CD1c-positive myeloid dendritic cell (primary cell): ENCODE data around the gene PLCZ1.
"Not testable (repeated sequence)": the region's sequence is repeated elsewhere in the genome, so short reads cannot be mapped to it uniquely, and the experiment has no call there.

Experiments used
- DNase-seq: peaks from one replicate; pipeline ENCODE4 v3.0.0-alpha.2; 2016; ENCODE audit errors: extremely low spot score

PLCZ1 gene

GRCh38 chr12:18703911-18704310, 33.9 kb downstream of the PLCZ1 start:
- DNase-seq: no peak

DNA sequence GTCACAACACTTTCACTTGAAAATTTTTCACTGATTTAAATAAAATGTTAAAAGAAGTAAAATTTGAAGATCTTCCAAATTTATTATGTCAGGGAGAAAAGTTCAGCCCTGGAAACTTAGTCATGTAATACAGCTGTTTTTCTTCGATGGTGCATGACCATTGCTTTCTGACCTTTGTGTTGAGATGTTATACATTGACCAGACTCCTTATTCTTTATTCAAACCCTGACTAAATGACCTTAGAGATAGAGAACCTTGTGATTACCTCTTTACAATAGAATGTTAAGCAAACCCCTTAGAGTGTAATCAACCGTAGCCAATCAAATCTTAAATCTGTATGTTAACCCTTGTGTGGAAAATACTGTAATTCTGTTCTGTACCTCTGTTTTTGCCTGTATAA, 34.5 kb downstream of the PLCZ1 start:
- DNase-seq: no peak

GRCh38 chr12:18700271-18700670, 37.5 kb downstream of the PLCZ1 start:
- no peak for DNase-seq

DNA sequence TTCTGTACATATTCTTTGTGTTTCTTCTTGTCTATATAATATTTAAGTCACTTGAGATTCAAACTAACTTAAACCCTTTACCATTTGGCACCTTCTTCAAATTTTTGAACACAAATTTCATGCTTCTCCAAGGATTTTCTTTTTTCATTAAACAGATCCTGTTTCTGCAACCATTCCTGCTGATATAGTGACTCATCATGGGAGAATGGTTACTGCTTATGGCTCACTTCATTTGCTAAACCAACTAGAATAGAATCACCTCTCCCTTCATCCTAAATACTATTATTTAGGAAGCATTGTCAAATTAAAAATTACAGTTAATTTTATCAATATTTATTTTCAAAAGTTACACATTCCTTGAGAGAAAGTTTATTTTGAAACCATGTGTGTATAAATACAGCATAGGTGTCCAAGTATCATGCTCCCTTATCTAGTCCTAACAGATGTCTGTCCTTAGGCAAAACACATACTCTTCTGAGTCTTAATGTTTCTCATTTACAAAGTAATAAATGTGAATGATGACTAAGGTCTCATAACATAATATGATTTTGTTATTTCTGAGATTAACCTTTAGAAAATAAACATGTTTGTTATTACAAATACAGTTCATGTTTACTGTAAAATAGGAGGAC, 40.7 kb downstream of the PLCZ1 start:
- no peak for DNase-seq

GRCh38 chr12:18693986-18694385, 43.8 kb downstream of the PLCZ1 start:
- DNase-seq: not testable (repeated sequence)

- no peak for DNase-seq
Measured at GRCh38 chr12:18690653-18691052, 47.2 kb downstream of the PLCZ1 start.

DNA sequence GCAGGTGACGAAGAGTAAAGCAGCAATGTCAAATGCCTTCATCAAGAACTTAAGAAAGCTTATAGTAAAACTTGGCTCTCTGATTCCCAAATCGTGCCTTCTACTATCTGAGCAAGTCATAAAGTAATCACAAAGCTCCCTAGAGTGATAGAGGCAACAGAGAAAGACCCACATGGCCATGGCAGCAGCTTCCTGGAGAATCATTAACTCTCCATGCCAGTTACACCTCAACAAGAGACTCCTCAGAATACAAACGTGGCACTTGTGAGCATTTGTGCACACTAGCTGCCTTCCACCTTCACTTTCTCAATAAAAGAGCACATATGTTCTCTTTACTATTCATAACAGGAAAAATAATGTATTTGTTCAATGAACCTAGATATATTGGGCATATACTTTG, 48.0 kb downstream of the PLCZ1 start:
- DNase-seq: no peak

GRCh38 chr12:18684430-18684829, 53.4 kb downstream of the PLCZ1 start:
- no peak for DNase-seq

- peak; percentile 21 for DNase-seq
Measured at GRCh38 chr12:18683327-18684013, 54.3 kb downstream of the PLCZ1 start.

- no peak for DNase-seq
Measured at GRCh38 chr12:18681818-18682217, 56.0 kb downstream of the PLCZ1 start.

DNA sequence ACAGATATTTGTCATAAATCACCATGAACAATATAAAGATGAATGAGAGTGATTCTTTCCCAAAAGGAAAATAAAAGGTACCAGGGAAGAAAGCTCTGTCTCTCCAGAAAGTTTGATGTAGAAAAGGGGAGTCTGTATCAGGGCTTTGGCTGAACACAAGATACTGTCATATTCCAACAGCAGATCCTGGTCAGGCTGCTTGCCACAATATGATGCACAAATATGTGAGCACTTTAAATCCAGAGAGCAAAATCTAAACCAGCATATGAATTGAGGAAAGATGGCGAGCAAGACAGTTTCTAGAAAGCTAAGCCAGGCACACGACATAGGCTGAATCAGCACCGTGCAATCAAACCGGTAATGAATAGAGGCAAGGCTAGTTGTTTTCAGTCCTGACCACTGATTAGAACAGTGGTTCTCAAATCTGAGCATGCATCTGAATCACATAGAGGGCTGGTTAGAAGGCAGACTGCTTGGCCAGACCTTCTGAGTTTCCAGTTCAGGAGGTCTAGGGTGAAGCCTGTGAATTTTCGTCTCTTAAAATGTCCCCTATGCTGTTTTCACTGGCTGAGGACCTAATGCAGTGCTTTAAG, 60.7 kb downstream of the PLCZ1 start:
- no peak for DNase-seq

DNA sequence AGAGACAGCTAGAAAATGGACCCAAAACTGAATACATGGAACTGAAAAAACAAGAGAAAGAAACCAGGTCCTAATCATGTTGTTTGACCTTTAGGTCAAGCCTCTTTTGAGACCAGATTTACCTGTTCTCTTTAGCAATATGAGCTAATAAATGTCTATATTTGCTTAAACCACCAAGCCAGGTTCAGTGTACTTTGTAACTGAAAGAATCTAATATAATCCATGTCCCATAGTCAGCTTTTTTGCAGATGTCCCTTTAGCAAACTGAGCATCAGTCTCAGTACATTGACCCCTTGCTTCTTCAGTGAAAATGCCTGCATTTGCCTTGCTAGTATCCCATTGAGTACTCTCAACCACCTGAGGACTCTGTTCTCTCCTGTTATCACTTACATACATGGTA, 61.7 kb downstream of the PLCZ1 start:
- no peak for DNase-seq

DNA sequence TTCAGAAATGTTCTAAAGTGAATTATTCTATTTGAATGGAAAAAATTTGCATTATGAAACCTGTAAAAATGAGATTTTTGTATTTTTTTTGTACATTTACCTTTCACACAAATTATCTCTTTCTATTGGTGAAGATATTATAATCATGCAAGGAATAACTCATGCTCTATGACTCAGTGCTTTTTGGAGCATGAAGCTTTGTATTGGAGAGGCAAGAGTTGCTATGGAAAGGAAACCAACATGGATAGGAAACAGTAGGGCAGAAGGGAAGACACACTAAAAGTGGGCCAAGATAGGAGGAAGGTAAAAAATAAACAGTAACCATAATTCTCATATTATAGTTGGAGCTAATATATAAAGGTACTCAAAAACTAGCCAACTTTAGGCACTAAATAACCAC, 79.0 kb downstream of the PLCZ1 start:
- DNase-seq: no peak

- no peak for DNase-seq
Measured at GRCh38 chr12:18658179-18658578, 79.6 kb downstream of the PLCZ1 start.

GRCh38 chr12:18655351-18655750, 82.5 kb downstream of the PLCZ1 start:
- DNase-seq: no peak

GRCh38 chr12:18653465-18653864, 84.3 kb downstream of the PLCZ1 start:
- no peak for DNase-seq

DNA sequence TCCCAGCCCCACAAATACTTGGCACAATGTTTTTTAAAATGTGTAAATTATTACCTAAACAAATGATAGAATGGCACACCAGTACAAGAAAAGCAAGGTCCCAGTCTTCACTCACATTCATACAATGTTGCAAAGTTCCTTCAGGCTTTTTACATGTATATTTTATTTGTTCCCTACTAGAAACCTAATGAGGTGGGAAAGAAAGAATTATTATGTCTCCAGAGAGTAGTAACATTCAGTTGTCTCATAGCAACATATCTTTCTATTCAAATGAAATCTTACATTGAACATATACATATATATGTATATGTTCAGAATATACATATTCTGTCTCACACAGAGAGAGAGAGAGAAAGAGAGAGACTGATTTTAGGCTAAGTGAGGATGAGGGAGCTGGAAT, 85.2 kb downstream of the PLCZ1 start:
- DNase-seq: no peak

DNA sequence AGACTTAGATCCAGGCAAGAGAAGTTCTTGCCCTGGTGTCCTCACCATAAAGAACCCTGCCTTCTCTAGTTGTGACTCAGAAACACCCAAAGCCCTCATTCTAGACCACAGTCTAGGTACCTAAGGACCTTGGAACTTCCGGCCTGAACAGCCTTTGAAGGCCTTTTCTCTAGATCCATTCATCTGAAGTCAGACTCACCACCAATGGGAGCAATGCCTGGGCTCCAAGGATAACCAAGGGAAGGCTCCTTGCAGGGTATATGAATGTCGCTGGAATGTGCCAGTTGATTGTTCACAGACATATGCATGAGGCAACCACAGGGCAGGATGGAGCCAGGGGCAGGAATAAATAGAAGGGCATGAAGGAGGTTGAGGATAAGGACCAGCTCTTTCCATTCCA, 86.3 kb downstream of the PLCZ1 start:
- DNase-seq: no peak

DNA sequence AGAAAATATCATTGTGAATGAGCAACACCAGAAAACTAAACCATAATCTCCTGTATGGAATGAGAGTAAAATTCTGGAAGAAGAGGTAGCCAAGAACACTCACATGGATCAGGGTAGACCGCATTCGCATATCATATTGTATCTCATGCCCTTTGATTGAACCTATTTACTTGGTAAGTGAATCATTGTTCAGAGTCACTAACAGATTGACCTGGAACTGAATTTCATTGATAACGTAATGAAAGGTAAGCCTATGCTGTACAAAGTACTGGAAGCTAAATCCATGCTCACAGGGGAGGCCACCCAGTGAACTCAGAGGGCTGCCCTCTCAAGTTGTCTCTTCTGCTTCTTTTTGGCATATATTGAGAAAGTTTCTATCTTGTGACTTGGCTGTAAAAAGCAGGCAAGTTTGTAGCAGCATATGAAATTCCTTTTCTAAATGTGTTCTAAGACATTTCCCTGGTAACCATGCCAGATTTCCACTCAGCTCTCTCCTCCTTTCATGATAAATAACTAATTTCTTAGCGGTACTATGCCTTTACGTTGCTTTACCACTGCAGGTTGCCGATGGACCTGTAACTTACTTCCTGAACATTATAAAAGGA, 91.4 kb downstream of the PLCZ1 start:
- no peak for DNase-seq

- no peak for DNase-seq
Measured at GRCh38 chr12:18644564-18644963, 93.2 kb downstream of the PLCZ1 start.

GRCh38 chr12:18643681-18644080, 94.1 kb downstream of the PLCZ1 start:
- DNase-seq: no peak

DNA sequence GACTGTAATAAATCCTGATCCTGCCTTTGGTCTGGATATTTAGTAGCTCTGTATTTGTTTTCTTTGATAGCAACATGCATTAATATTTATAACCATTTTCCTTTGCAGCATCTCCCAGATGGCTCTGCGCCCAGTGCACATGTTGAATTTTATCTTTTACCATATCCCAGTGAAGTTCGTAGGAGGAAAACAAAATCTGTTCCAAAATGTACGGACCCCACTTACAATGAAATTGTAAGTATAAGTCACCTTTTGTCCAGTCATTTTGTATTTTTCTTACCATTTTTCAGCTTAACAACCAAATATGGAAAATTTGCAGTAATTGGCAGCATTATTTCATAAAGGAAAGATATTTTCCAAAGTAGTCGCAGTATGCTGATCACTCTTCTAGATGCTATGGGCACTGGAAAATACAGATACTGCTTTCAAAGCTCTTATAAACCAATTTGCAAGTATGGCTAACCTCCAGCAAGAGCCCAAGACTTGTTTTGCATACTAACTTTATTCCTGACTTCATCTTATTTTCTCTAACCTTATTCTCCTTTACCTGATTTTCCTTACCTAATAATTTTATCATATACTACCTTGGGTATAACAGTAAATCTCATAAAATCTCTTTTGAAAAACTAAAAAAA, 97.4 kb downstream of the PLCZ1 start:
- no peak for DNase-seq

DNA sequence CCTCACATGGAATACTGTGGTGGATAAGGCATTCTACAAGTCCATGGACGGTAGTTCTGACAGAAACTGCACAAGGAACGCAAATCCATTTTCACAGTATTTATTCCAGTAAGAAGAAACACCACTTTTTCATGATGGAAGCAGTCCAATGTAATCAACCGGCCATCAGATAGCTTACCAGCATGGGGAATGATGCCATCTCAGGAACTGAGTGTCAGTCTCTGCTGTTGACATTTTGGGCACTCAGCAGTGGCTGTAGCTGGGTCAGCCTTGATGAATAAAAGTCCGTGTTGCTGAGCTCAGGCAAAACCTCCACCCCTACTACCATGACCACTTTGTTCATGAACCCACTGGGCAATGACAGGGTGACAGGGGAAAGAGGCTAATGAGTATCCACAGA, 103.4 kb downstream of the PLCZ1 start:
- DNase-seq: no peak
